GM18502 (cell line): ENCODE measurements around the gene NXT1.
"Not testable (repeated sequence)": the region's sequence is repeated elsewhere in the genome, so short reads cannot be mapped to it uniquely, and the experiment has no call there.

Experiments used
- ATAC-seq: cut with Tn5 transposase; IDR thresholded peaks from one replicate; pipeline ENCODE4 v1.9.1; 2021; ENCODE audit warnings: mild to moderate bottlenecking; ENCODE audit not compliant: unreplicated experiment, poor library complexity

NXT1 gene

GRCh38 chr20:23327617-23328333 lies 22.8 kb upstream of the NXT1 start:
- no peak for ATAC-seq

- no peak for ATAC-seq
Measured at GRCh38 chr20:23331450-23332350, 18.9 kb upstream of the NXT1 start.

GRCh38 chr20:23332467-23332866 lies 18.1 kb upstream of the NXT1 start:
- no peak for ATAC-seq

- no peak for ATAC-seq
Measured at GRCh38 chr20:23334111-23334510, 16.5 kb upstream of the NXT1 start.

GRCh38 chr20:23335521-23335920 lies 15.1 kb upstream of the NXT1 start:
- no peak for ATAC-seq

GRCh38 chr20:23336476-23336875 lies 14.1 kb upstream of the NXT1 start:
- ATAC-seq = no peak

GRCh38 chr20:23337312-23337711 lies 13.3 kb upstream of the NXT1 start:
- no peak for ATAC-seq

GRCh38 chr20:23339986-23340385 lies 10.6 kb upstream of the NXT1 start:
- ATAC-seq = no peak

- ATAC-seq = peak; percentile 45
Measured at GRCh38 chr20:23340524-23340923, 10.1 kb upstream of the NXT1 start.

- ATAC-seq = peak; percentile 90
Measured at GRCh38 chr20:23341073-23341472, 9.5 kb upstream of the NXT1 start.

GRCh38 chr20:23343590-23343989 lies 7.0 kb upstream of the NXT1 start:
- no peak for ATAC-seq

GRCh38 chr20:23344336-23344735 lies 6.3 kb upstream of the NXT1 start:
- ATAC-seq = no peak

- no peak for ATAC-seq
Measured at GRCh38 chr20:23346002-23346401, 4.6 kb upstream of the NXT1 start.

GRCh38 chr20:23347791-23348190 lies 2.8 kb upstream of the NXT1 start:
- ATAC-seq = no peak

- not testable (repeated sequence) for ATAC-seq
Measured at GRCh38 chr20:23348510-23348909, 2.1 kb upstream of the NXT1 start.

GRCh38 chr20:23349338-23350195 lies 1.0 kb upstream of the NXT1 start:
- ATAC-seq = peak; percentile 48

GRCh38 chr20:23350904-23351838 lies 580 bp downstream of the NXT1 start:
- ATAC-seq = peak; percentile 31

GRCh38 chr20:23356203-23356602 lies 5.6 kb downstream of the NXT1 start:
- no peak for ATAC-seq

GRCh38 chr20:23357767-23358562 lies 7.4 kb downstream of the NXT1 start:
- ATAC-seq = peak; percentile 80
